Activated B cell treated with CpG ODN at 0.5 μM for 24 hours (primary cell): ENCODE data around the gene LAPTM4A. TPM values are rescaled to one million over a fixed set of nuclear protein-coding genes. Genes with fewer than 3 reads are reported as not detected.

ENCODE experiments used
- ATAC-seq: fragments of 200-7000 bp; cut with Tn5 transposase; one replicate; pipeline ENCODE4 v1.10.0; 2021; ENCODE audit warnings: low read depth, mild to moderate bottlenecking, moderate library complexity
- CTCF ChIA-PET: fragments of 350-600 bp; sonication (Branson Sonifier 250); formaldehyde crosslinking; loops from one replicate; lab custom pipeline; 2021; ENCODE audit warnings: antibody characterized with exemption; lab: Charles Lee
- POLR2A ChIA-PET: fragments of 350-600 bp; sonication (Branson Sonifier 250); formaldehyde crosslinking; loops from one replicate; lab custom pipeline; 2021; ENCODE audit warnings: antibody characterized with exemption; lab: Charles Lee
- DNase-seq: peaks from one replicate; pipeline ENCODE4 v3.0.0; 2022
- H3K27ac Mint-ChIP-seq: one replicate; pipeline ENCODE4 v1.8.0; 2020; ENCODE audit warnings: mixed read lengths
- H3K27me3 Mint-ChIP-seq: one replicate; pipeline ENCODE4 v1.8.0; 2021; ENCODE audit warnings: mixed read lengths
- H3K36me3 Mint-ChIP-seq: one replicate; pipeline ENCODE4 v1.8.0; 2021; ENCODE audit warnings: low read depth, mixed read lengths
- H3K4me1 Mint-ChIP-seq: one replicate; pipeline ENCODE4 v1.8.0; 2021; ENCODE audit warnings: mixed read lengths
- H3K4me3 Mint-ChIP-seq: one replicate; pipeline ENCODE4 v1.8.0; 2020; ENCODE audit warnings: mild to moderate bottlenecking, mixed read lengths
- H3K9me3 Mint-ChIP-seq: one replicate; pipeline ENCODE4 v1.8.0; 2020; ENCODE audit warnings: mixed read lengths
- CTCF ChIP-seq: fragments of 200-600 bp; IDR thresholded peaks from one replicate; pipeline ENCODE4 v1.8.0; 2022; ENCODE audit warnings: antibody characterized with exemption, mild to moderate bottlenecking
- intact Hi-C: fragments of 100-400 bp; cut with micrococcal nuclease; formaldehyde crosslinking; loops from one replicate; pipeline ENCODE4 v1.15.1; 2024
- total RNA-seq: library from RNA; stranded (reverse); gene quantifications from 2 replicates; pipeline ENCODE4 v1.2.3, GENCODE V29; 2022

The LAPTM4A gene
- total RNA-seq, 1 donor from 2014 or later = 47.2 TPM

- no peak overlapping the region for H3K27ac Mint-ChIP-seq
- ChIA-PET CTCF (no interaction called here), POLR2A (interaction anchor here (0.9 kb wide), 1 partner anchor 66 kb away, joined by 3 read pairs; no protein-coding TSS in a partner anchor)
- intact Hi-C loops = loop anchor here (5.0 kb wide), 1 partner anchor 277 kb away; no protein-coding TSS in a partner anchor
- ATAC-seq (no peak), DNase-seq (no peak)
- no peaks in the 10 kb centered on the region for H3K9me3 Mint-ChIP-seq
- peaks cover 10% of the 10 kb centered on the region for H3K36me3 Mint-ChIP-seq
- peaks cover 4% of the 10 kb centered on the region for H3K4me1 Mint-ChIP-seq
- no peak for TF ChIP-seq CTCF
- peaks cover 19% of the 10 kb centered on the region for H3K27me3 Mint-ChIP-seq
- no peak overlapping the region for H3K4me3 Mint-ChIP-seq
Observed at GRCh38 chr2:20054931-20055330, 3.5 kb upstream of the LAPTM4A start.

- Mint-ChIP-seq H3K36me3 (peaks cover 10% of the 10 kb centered on the region), H3K4me1 (peaks cover 13% of the 10 kb centered on the region), H3K27me3 (peaks cover 19% of the 10 kb centered on the region), H3K4me3 (no peak overlapping the region), H3K27ac (no peak overlapping the region), H3K9me3 (no peaks in the 10 kb centered on the region)
- no peak for DNase-seq
- ChIA-PET POLR2A (interaction anchor here (0.5 kb wide), 1 partner anchor 45 kb away, joined by 8 read pairs; no protein-coding TSS in a partner anchor), CTCF (interaction anchor here (0.7 kb wide), 1 partner anchor 33 kb away, joined by 4 read pairs; no protein-coding TSS in a partner anchor)
- TF ChIP-seq CTCF = no peak
- ATAC-seq = no peak
- intact Hi-C loops = loop anchor here (5.0 kb wide), 1 partner anchor 278 kb away; no protein-coding TSS in a partner anchor
Observed at GRCh38 chr2:20054119-20054518, 2.7 kb upstream of the LAPTM4A start.

- Mint-ChIP-seq H3K4me1 (peaks cover 24% of the 10 kb centered on the region), H3K36me3 (peaks cover 10% of the 10 kb centered on the region), H3K4me3 (no peak overlapping the region), H3K27me3 (peaks cover 19% of the 10 kb centered on the region), H3K27ac (no peak overlapping the region), H3K9me3 (no peaks in the 10 kb centered on the region)
- TF ChIP-seq CTCF = no peak
- ATAC-seq = no peak
- intact Hi-C loops = loop anchor here (1.0 to 5.0 kb wide), 4 partner anchors 63 to 1493 kb away; partner anchors contain the start of genes RDH14, RHOB and WDR35
- POLR2A ChIA-PET = interaction anchor here (1.5 to 2.4 kb wide), 3 partner anchors 9 to 63 kb away, joined by 4 to 20 read pairs (median 5); partner anchors contain the start of gene WDR35
- DNase-seq = no peak
- CTCF ChIA-PET = interaction anchor here (4.1 kb wide), 1 partner anchor 38 kb away, joined by 18 read pairs; no protein-coding TSS in a partner anchor
Observed at GRCh38 chr2:20052861-20053281, 1.4 kb upstream of the LAPTM4A start.

- POLR2A ChIA-PET = interaction anchor here (0.8 to 2.4 kb wide), 14 partner anchors 9 to 771 kb away, joined by 3 to 20 read pairs (median 5); partner anchors contain the start of genes LDAH, RHOB, TTC32 and WDR35
Observed at GRCh38 chr2:20052229-20052851, 912 bp upstream of the LAPTM4A start.

More at GRCh38 chr2:20052229-20052851, 912 bp upstream of the LAPTM4A start:
- Mint-ChIP-seq H3K27ac (no peak overlapping the region), H3K27me3 (peaks cover 14% of the 10 kb centered on the region), H3K4me1 (peaks cover 27% of the 10 kb centered on the region), H3K9me3 (no peaks in the 10 kb centered on the region), H3K36me3 (peaks cover 11% of the 10 kb centered on the region), H3K4me3 (no peak overlapping the region)
- ATAC-seq (no peak), DNase-seq (no peak)
- intact Hi-C loops = loop anchor here (1.0 to 5.0 kb wide), 4 partner anchors 62 to 1492 kb away; partner anchors contain the start of genes RDH14, RHOB and WDR35
- CTCF ChIA-PET = interaction anchor here (4.1 kb wide), 1 partner anchor 37 kb away, joined by 18 read pairs; no protein-coding TSS in a partner anchor
- no peak for TF ChIP-seq CTCF
